Neural progenitor cell (in vitro differentiated cells): Measurements from ENCODE around the gene STMN3. TPM values are rescaled to one million over a fixed set of nuclear protein-coding genes. Genes with fewer than 3 reads are reported as not detected.

Experiments used
- DNase-seq: peaks from one replicate; pipeline ENCODE4 v3.0.0-alpha.2; 2016; ENCODE audit warnings: low spot score
- H2AFZ ChIP-seq: fragments of 200-600 bp; sonication (generic); replicated peaks from 2 replicates; pipeline ENCODE4 v1.6.1; 2016; ENCODE audit warnings: antibody characterized with exemption
- H3F3A ChIP-seq: fragments of 200-600 bp; sonication (generic); 2 replicates; pipeline ENCODE4 v1.6.1; 2016; ENCODE audit warnings: antibody characterized with exemption, low read depth
- H3K27ac ChIP-seq: fragments of 200-600 bp; sonication (generic); 2 replicates; pipeline ENCODE4 v1.5.1; 2016; ENCODE audit warnings: mild to moderate bottlenecking
- H3K27me3 ChIP-seq: fragments of 200-600 bp; sonication (generic); 2 replicates; pipeline ENCODE4 v1.6.1; 2016; ENCODE audit warnings: mild to moderate bottlenecking, moderate library complexity
- H3K36me3 ChIP-seq: fragments of 200-600 bp; sonication (generic); 2 replicates; pipeline ENCODE4 v1.5.1; 2016
- H3K4me1 ChIP-seq: fragments of 200-600 bp; sonication (generic); 2 replicates; pipeline ENCODE4 v1.6.1; 2016; ENCODE audit warnings: mixed run types
- H3K4me2 ChIP-seq: fragments of 200-600 bp; sonication (generic); 2 replicates; pipeline ENCODE4 v1.6.1; 2016
- H3K4me3 ChIP-seq: fragments of 200-600 bp; sonication (generic); 2 replicates; pipeline ENCODE4 v1.5.1; 2016
- H3K79me2 ChIP-seq: fragments of 200-600 bp; sonication (generic); 2 replicates; pipeline ENCODE4 v1.6.1; 2016; ENCODE audit warnings: low read depth
- H3K9ac ChIP-seq: fragments of 200-600 bp; sonication (generic); 2 replicates; pipeline ENCODE4 v1.6.1; 2016
- H3K9me3 ChIP-seq: fragments of 200-600 bp; sonication (generic); 2 replicates; pipeline ENCODE4 v1.5.1; 2016; ENCODE audit warnings: low read depth
- H4K20me1 ChIP-seq: fragments of 200-600 bp; sonication (generic); 2 replicates; pipeline ENCODE4 v1.6.1; 2016; ENCODE audit warnings: low read depth
- H3K27ac Mint-ChIP-seq: 3 replicates; pipeline ENCODE4 v1.8.0; 2021; ENCODE audit warnings: mixed read lengths
- H3K27me3 Mint-ChIP-seq: 2 replicates; pipeline ENCODE4 v1.8.0; 2022; ENCODE audit warnings: low read depth, mild to moderate bottlenecking, inconsistent platforms, moderate library complexity, mixed read lengths; ENCODE audit not compliant: insufficient read depth
- H3K36me3 Mint-ChIP-seq: 3 replicates; pipeline ENCODE4 v1.8.0; 2021; ENCODE audit warnings: mixed read lengths
- H3K4me1 Mint-ChIP-seq: 3 replicates; pipeline ENCODE4 v1.8.0; 2021; ENCODE audit warnings: mixed read lengths
- H3K4me3 Mint-ChIP-seq: 3 replicates; pipeline ENCODE4 v1.8.0; 2021; ENCODE audit warnings: mild to moderate bottlenecking, moderate library complexity, mixed read lengths
- H3K9me3 Mint-ChIP-seq: 3 replicates; pipeline ENCODE4 v1.8.0; 2020; ENCODE audit warnings: mixed read lengths
- EZH2 ChIP-seq: fragments of 200-600 bp; sonication (generic); IDR thresholded peaks from 2 replicates; pipeline ENCODE4 v1.6.1; 2017; ENCODE audit warnings: antibody characterized with exemption, mild to moderate bottlenecking, moderate library complexity
- EZH2phosphoT487 ChIP-seq: fragments of 200-600 bp; sonication (generic); IDR thresholded peaks from 2 replicates; pipeline ENCODE4 v1.6.1; 2017; ENCODE audit warnings: antibody characterized with exemption
- total RNA-seq: library from RNA; depleted of rRNA; stranded (reverse); fragments of >200 nt; gene quantifications from 2 replicates; pipeline ENCODE4 v1.2.3, GENCODE V29; 2015; ENCODE audit warnings: low replicate concordance
- TF ChIP-seq, protein P1 (sequence below): fragments of 200-600 bp; sonication (generic); IDR thresholded peaks from 2 replicates; pipeline ENCODE4 v1.5.1; 2017; ENCODE audit warnings: antibody characterized with exemption, mild to moderate bottlenecking

The STMN3 gene
- total RNA-seq, 1 donor from 2014 or later = 3.3 TPM

DNA sequence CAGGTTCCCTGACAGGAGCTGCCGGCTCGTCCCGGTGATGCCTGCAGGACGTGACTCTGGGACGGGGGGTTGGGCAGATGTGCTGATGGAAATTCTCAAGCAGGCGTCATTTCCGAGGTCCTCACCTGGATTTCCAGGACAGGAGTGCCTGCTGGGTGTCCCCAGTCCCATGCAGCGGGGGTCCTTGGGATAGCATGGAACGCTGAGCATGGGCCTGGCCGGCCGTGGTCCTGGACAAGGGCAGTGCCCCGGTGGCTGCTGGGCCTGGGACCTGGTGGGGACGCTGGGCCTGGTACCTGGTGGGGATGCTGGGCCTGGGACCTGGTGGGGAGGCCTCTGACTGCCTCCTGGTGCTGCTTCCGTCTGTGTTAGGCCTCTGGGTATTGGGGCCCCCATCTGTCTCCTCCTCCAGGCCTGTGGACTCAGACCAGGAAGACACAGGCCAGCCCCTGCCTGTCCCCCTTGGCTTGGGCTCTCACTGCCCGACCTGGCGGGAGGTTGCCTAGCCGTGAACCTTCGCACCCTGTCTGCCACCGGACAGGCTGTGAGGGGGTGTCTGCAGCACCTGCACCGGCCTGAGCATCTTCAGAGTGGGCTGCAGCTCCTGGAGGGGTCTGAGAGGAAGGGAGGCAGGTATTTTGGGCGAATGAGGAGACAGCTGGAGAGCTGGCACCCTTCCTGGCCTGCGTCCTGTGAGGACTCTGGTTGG lies 11.1 kb upstream of the STMN3 start:
- H3K36me3 Mint-ChIP-seq = peaks cover 19% of the 10 kb centered on the region

DNA sequence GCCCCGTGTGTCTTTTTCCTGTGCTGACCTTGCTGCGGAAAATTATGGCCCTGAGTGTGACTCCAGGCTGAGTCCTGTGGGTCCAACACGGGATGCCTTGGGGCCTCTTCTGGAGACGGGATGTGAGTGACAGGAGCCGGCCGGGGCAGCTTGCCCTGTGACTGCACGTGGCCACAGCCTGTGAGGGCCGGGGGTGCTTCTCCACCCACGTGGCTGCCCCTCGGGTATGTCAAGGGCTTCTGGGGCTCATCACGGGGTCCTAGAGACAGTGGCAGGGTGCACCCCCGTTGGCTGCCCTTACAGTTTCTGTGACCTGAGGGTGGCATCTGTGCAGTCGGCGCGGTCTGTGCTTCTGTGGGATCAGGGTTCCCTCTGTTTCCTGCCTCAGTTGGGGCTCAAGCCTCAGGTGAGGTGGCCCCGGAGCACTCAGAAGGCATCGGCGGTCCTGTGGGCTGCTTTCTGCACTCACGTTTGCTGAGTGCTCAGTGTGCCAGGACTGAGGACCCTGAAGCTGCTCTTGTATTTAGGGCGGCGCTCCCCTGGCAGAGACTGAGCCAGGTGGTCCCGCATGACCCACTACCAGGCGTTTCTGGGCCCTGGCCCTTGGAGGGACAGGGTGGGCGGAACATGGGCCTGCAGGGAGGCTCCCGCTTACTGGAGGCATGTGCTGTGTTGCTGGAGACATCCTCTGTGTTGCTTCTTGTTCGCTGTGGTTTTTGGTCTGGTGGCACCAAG lies 10.3 kb upstream of the STMN3 start:
- Histone ChIP-seq H3K27me3 (no peaks in the 10 kb centered on the region), H2AFZ (no peak overlapping the region), H3F3A (no peaks in the 10 kb centered on the region), H3K27ac (no peak overlapping the region), H3K4me3 (no peak overlapping the region), H3K36me3 (no peaks in the 10 kb centered on the region), H4K20me1 (peaks cover 3% of the 10 kb centered on the region), H3K4me1 (no peaks in the 10 kb centered on the region), H3K9me3 (no peaks in the 10 kb centered on the region), H3K79me2 (peaks cover 8% of the 10 kb centered on the region), H3K9ac (no peak overlapping the region), H3K4me2 (no peak overlapping the region)
- Mint-ChIP-seq H3K4me3 (no peak overlapping the region), H3K36me3 (peaks cover 16% of the 10 kb centered on the region), H3K27me3 (peaks cover 4% of the 10 kb centered on the region), H3K4me1 (peaks cover 22% of the 10 kb centered on the region), H3K27ac (no peak overlapping the region), H3K9me3 (no peaks in the 10 kb centered on the region)
- no peak for TF ChIP-seq EZH2
- TF ChIP-seq, protein P1, sequence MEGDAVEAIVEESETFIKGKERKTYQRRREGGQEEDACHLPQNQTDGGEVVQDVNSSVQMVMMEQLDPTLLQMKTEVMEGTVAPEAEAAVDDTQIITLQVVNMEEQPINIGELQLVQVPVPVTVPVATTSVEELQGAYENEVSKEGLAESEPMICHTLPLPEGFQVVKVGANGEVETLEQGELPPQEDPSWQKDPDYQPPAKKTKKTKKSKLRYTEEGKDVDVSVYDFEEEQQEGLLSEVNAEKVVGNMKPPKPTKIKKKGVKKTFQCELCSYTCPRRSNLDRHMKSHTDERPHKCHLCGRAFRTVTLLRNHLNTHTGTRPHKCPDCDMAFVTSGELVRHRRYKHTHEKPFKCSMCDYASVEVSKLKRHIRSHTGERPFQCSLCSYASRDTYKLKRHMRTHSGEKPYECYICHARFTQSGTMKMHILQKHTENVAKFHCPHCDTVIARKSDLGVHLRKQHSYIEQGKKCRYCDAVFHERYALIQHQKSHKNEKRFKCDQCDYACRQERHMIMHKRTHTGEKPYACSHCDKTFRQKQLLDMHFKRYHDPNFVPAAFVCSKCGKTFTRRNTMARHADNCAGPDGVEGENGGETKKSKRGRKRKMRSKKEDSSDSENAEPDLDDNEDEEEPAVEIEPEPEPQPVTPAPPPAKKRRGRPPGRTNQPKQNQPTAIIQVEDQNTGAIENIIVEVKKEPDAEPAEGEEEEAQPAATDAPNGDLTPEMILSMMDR = no peak
- TF ChIP-seq EZH2phosphoT487 = no peak
- DNase-seq = no peak

More for the DNA sequence above, 11.1 kb upstream of the STMN3 start:
- H3K4me3 ChIP-seq = no peak overlapping the region
- no peak overlapping the region for H2AFZ ChIP-seq
- no peak overlapping the region for H3K9ac ChIP-seq
- H3K36me3 ChIP-seq = no peaks in the 10 kb centered on the region
- H3F3A ChIP-seq = no peaks in the 10 kb centered on the region
- no peak overlapping the region for H3K4me2 ChIP-seq
- TF ChIP-seq EZH2phosphoT487 (no peak), EZH2 (no peak)
- TF ChIP-seq, protein P1 = no peak
- H3K27me3 ChIP-seq = no peaks in the 10 kb centered on the region
- no peak overlapping the region for H3K27ac ChIP-seq
- peaks cover 2% of the 10 kb centered on the region for H4K20me1 ChIP-seq
- peaks cover 14% of the 10 kb centered on the region for H3K4me1 Mint-ChIP-seq
- no peaks in the 10 kb centered on the region for H3K9me3 Mint-ChIP-seq
- H3K79me2 ChIP-seq = peaks cover 2% of the 10 kb centered on the region
- no peak overlapping the region for H3K4me3 Mint-ChIP-seq
- H3K27me3 Mint-ChIP-seq = peaks cover 4% of the 10 kb centered on the region
- H3K4me1 ChIP-seq = no peaks in the 10 kb centered on the region
- no peak overlapping the region for H3K27ac Mint-ChIP-seq
- H3K9me3 ChIP-seq = no peaks in the 10 kb centered on the region
- no peak for DNase-seq

DNA sequence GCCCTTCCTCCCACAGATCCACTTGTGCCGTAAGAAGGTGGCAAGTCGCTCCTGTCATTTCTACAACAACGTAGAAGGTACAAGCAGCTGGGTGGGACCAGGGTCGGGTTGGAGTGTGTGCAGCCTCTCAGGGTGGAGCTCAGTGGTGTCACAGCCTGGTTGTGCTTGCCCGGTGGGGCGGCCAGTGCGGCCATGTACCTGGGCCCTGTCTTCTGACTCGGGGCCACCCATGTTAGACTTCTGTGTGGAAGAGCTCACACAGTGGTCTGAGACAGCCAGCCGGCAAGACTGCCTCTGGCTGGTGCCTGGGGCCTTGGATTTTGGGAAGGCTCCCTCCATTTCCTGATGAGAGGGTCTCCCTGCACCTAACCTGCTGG lies 9.6 kb upstream of the STMN3 start:
- no peaks in the 10 kb centered on the region for H3K4me1 ChIP-seq
- DNase-seq = no peak
- Mint-ChIP-seq H3K36me3 (peaks cover 13% of the 10 kb centered on the region), H3K4me3 (no peak overlapping the region), H3K9me3 (no peaks in the 10 kb centered on the region), H3K27ac (no peak overlapping the region), H3K4me1 (peaks cover 26% of the 10 kb centered on the region), H3K27me3 (peaks cover 4% of the 10 kb centered on the region)
- peaks cover 8% of the 10 kb centered on the region for H3K79me2 ChIP-seq
- H3K27me3 ChIP-seq = no peaks in the 10 kb centered on the region
- H3K27ac ChIP-seq = no peak overlapping the region
- no peaks in the 10 kb centered on the region for H3F3A ChIP-seq
- TF ChIP-seq EZH2 (no peak), EZH2phosphoT487 (no peak)
- TF ChIP-seq, protein P1 = no peak
- H3K9ac ChIP-seq = no peak overlapping the region
- H2AFZ ChIP-seq = no peak overlapping the region
- peaks cover 3% of the 10 kb centered on the region for H4K20me1 ChIP-seq
- H3K4me2 ChIP-seq = no peak overlapping the region
- H3K36me3 ChIP-seq = no peaks in the 10 kb centered on the region
- H3K9me3 ChIP-seq = no peaks in the 10 kb centered on the region
- H3K4me3 ChIP-seq = no peak overlapping the region
